GM10266 (cell line): ENCODE results near the gene MGAT4B.

Experiments
- DNase-seq: peaks from one replicate; pipeline ENCODE4 v3.0.0; 2012; ENCODE audit errors: extremely low spot score
- CTCF ChIP-seq: IDR thresholded peaks from 2 replicates; pipeline ENCODE4 v1.5.1; 2012; ENCODE audit warnings: mild to moderate bottlenecking, low read depth; ENCODE audit not compliant: control insufficient read depth, insufficient read depth; ENCODE audit errors: missing control alignments

Gene MGAT4B

GRCh38 chr5:179806250-179807048 lies at the start of gene MGAT4B:
MGAT4B (minus strand) TSS chr5:179806866; CDS start chr5:179806583, 283 bp downstream.
- no peak for TF ChIP-seq CTCF
- peak; percentile 95 for DNase-seq

GRCh38 chr5:179854356-179854755 lies 47.7 kb upstream of the MGAT4B start:
- no peak for DNase-seq
- no peak for TF ChIP-seq CTCF

- DNase-seq, result no peak
- TF ChIP-seq CTCF, result no peak
These were observed 46.4 kb upstream of the MGAT4B start for GRCh38 chr5:179852993-179853547.

- DNase-seq, result no peak
- TF ChIP-seq CTCF, result no peak
These were observed 35.0 kb upstream of the MGAT4B start for GRCh38 chr5:179841621-179842020.

- no peak for TF ChIP-seq CTCF
- no peak for DNase-seq
These were observed 34.1 kb upstream of the MGAT4B start for GRCh38 chr5:179840766-179841165.

- no peak for TF ChIP-seq CTCF
These were observed 33.7 kb upstream of the MGAT4B start for GRCh38 chr5:179840321-179840720.

More at GRCh38 chr5:179840321-179840720, 33.7 kb upstream of the MGAT4B start:
- no peak for DNase-seq
